GM18508 (cell line): ENCODE measurements around the gene GNPNAT1.
"Not testable (repeated sequence)": the region's sequence is repeated elsewhere in the genome, so short reads cannot be mapped to it uniquely, and the experiment has no call there.

ENCODE experiments used
- ATAC-seq: cut with Tn5 transposase; IDR thresholded peaks from one replicate; pipeline ENCODE4 v1.9.1; 2021; ENCODE audit warnings: moderate number of reproducible peaks; ENCODE audit not compliant: insufficient read depth, unreplicated experiment

Gene GNPNAT1

DNA sequence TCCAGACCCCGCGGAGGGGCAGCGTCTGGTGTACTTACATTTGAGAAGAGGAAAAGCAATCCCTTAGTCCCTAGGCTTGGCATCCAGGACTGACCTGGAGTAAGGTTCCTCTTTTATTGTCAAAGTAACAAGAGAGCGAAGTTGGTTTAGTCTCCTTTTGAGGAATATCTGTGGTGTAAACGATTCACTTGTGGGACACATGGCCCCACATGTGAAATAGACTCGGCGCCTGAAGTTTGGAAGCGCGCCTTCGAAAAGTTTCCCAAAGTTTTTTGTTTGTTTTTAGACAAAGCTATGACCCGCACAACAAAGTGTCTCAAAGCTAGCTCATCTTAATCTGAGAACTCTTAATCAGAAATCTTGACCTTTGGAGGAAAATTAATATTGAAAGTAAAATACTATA is 60.7 kb downstream of the GNPNAT1 start:
- no peak for ATAC-seq

DNA sequence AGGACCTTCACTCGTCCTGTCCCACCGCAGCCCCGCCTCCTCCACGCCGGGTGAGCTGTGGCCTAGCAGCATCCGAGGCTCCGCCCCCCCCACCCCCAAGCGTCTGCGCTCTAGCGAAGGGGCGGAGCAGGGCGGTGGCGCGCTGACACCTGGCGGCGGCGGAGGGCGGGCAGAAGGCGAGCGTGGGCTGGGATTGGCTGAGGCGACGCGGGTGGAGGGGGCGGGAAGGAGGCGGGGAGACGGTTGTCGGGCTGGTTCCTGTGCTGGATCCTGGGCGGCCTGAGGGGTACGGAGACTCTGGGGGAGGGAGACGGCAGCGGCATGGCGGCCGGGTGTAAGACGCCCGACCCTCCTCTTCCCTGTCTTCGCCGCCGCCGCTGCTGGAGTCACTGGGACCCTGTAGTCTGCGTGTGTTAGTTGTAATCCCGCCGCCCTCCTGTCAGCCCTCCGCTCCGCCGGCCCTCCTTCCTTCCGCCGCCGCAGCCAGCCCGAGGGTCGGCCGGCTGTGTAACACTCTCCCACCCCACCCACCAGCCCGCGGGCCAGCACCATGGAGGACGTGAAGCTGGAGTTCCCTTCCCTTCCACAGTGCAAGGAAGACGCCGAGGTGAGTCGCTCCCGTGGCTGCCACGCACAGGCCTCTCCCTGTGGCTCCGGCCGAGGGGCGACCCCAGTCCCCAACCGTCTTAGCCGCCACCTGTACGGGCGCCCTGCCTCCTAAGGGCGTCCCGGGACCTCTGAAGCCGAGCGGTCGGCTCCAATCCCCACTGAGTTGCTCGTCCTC is 61.3 kb downstream of the GNPNAT1 start, which contains the start of gene STYX:
Gene STYX, plus strand, starts transcription at position 242 of the 784 bp plus-strand sequence. Its CDS starts 309 bp downstream, at position 551.
- peak; percentile 75 for ATAC-seq

DNA sequence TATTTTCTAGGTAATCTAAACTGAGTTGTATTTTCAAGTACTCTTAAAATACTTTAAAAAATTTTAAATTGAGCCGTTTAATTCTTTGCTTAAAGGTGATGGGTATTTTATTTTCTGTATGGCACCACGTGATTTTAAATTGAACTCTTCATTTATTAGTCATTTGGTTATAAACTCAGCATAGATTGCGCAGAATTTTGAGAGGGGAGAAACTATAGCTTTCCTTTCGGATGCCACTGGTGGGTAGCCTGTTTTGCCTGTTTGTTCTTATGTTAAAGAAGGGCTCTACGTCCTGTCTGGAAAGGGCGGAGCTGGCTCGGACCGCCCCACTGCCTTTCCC is 61.9 kb downstream of the GNPNAT1 start:
- ATAC-seq, result no peak

DNA sequence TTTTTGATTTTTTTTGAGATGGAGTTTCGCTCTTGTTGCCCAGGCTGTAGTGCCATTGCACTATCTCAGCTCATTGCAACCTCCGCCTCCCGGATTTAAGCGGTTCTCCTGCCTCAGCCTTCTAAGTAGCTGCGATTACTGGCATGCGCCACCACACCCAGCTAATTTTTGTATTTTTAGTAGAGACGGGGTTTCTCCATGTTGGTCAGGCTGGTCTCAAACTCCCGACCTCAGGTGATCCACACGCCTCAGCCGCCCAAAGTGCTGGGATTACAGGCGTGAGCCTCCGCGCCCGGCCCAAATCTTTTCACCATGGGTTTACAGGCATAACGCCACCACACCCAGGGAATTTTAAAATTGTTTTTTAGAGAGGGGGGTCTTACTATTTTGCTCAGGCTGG is 62.4 kb downstream of the GNPNAT1 start:
- ATAC-seq, result not testable (repeated sequence)

DNA sequence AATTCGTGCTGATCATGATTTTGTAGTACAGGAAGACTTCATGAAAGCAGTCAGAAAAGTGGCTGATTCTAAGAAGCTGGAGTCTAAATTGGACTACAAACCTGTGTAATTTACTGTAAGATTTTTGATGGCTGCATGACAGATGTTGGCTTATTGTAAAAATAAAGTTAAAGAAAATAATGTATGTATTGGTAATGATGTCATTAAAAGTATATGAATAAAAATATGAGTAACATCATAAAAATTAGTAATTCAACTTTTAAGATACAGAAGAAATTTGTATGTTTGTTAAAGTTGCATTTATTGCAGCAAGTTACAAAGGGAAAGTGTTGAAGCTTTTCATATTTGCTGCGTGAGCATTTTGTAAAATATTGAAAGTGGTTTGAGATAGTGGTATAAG is 63.9 kb downstream of the GNPNAT1 start:
- ATAC-seq, result not testable (repeated sequence)
